Transverse colon (tissue), 4 donors: ENCODE data around the gene KIN.

Source experiments
- CTCF ChIP-seq, 5 experiments: fragments of 200-600 bp in 3 of 5; fragments of 450-650 bp in 2 of 5; sonication (generic) in 3 of 5; IDR thresholded peaks; 1 replicate in 2 of 5; 2 replicates in 3 of 5; pipeline ENCODE4 v1.5.1; 2016 to 2017; ENCODE audit warnings: antibody characterized with exemption in 5 of 5, inconsistent platforms in 3 of 5, mild to moderate bottlenecking in 2 of 5, moderate library complexity in 1 of 5
- EP300 ChIP-seq: sonication (generic); formaldehyde crosslinking; IDR thresholded peaks from one replicate; pipeline ENCODE4 v1.6.1; 2017; ENCODE audit warnings: antibody characterized with exemption, low read depth
- POLR2AphosphoS5 ChIP-seq, 3 donors: sonication (generic); formaldehyde crosslinking; IDR thresholded peaks; one replicate each; pipeline ENCODE4 v1.6.1; 2016; ENCODE audit warnings: antibody characterized with exemption in 3 of 3

- TF ChIP-seq CTCF (IDR thresholded peaks at IDR 0.05) (no peak), POLR2AphosphoS5 (IDR thresholded peaks at IDR 0.05) (no peak), EP300 (no peak)
Measured at GRCh38 chr10:7734821-7735220, 53.0 kb downstream of the KIN start.
